Progenitor cell of endocrine pancreas (in vitro differentiated cells): ENCODE data around the gene DOCK1. TPM values are rescaled to one million over a fixed set of nuclear protein-coding genes. Genes with fewer than 3 reads are reported as not detected.

Experiments used
- DNase-seq: peaks from one replicate; pipeline ENCODE4 v3.0.0; 2021; ENCODE audit warnings: low spot score; ENCODE audit not compliant: unreplicated experiment
- H3K27ac Mint-ChIP-seq: 2 replicates; pipeline ENCODE4 v1.8.0; 2021; ENCODE audit warnings: mild to moderate bottlenecking, moderate library complexity, mixed read lengths
- H3K27me3 Mint-ChIP-seq: 2 replicates; pipeline ENCODE4 v1.8.0; 2021; ENCODE audit warnings: mixed read lengths
- H3K36me3 Mint-ChIP-seq: 2 replicates; pipeline ENCODE4 v1.8.0; 2022; ENCODE audit warnings: mixed read lengths; ENCODE audit not compliant: insufficient read depth
- H3K4me1 Mint-ChIP-seq: 2 replicates; pipeline ENCODE4 v1.8.0; 2021; ENCODE audit warnings: low read depth, mixed read lengths
- H3K4me3 Mint-ChIP-seq: 2 replicates; pipeline ENCODE4 v1.8.0; 2021; ENCODE audit warnings: low read depth, mild to moderate bottlenecking, moderate library complexity, mixed read lengths
- H3K9me3 Mint-ChIP-seq: 2 replicates; pipeline ENCODE4 v1.8.0; 2021; ENCODE audit warnings: low read depth, mixed read lengths
- total RNA-seq: library from RNA; stranded (reverse); gene quantifications from 2 replicates; pipeline ENCODE4 v1.2.1, GENCODE V29; 2021
- TF ChIP-seq, protein P1 (sequence below): fragments of 200-600 bp; sonication (generic); IDR thresholded peaks from one replicate; pipeline ENCODE4 v1.5.0; 2021; ENCODE audit warnings: antibody characterized with exemption, mild to moderate bottlenecking; ENCODE audit not compliant: unreplicated experiment

Gene DOCK1
- total RNA-seq, 1 donor from 2014 or later: 77.8 TPM

DNA sequence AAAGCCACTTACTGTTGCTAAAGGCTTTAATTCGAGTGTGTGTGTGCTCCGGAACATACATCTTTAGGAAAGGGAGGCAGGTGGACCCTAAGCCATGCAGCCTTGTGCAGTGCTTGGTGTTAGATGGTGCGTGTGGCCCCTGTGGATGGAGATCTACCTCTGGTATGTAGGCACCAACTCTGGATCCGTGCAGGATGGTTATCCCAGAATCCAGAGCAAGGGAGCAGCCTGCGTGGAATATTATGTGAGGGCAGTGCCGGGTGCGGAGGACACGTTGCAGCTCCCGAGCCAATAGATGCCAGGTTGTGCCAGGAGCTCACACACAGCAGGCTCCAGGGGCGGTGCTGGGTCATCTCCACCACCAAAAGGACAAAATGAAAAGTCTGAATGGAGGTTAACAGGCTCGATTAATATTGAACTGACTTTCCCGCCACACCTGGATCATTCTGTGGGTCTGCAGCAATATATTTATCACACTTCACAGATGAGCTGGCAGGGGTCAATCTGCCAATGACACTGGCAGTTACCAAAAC is 500.9 kb downstream of the DOCK1 start:
- no peaks in the 10 kb centered on the region for H3K9me3 Mint-ChIP-seq
- H3K27me3 Mint-ChIP-seq: no peaks in the 10 kb centered on the region
- peaks cover 19% of the 10 kb centered on the region for H3K36me3 Mint-ChIP-seq
- DNase-seq: no peak
- H3K4me3 Mint-ChIP-seq: no peak overlapping the region
- no peak overlapping the region for H3K27ac Mint-ChIP-seq
- TF ChIP-seq, protein P1, sequence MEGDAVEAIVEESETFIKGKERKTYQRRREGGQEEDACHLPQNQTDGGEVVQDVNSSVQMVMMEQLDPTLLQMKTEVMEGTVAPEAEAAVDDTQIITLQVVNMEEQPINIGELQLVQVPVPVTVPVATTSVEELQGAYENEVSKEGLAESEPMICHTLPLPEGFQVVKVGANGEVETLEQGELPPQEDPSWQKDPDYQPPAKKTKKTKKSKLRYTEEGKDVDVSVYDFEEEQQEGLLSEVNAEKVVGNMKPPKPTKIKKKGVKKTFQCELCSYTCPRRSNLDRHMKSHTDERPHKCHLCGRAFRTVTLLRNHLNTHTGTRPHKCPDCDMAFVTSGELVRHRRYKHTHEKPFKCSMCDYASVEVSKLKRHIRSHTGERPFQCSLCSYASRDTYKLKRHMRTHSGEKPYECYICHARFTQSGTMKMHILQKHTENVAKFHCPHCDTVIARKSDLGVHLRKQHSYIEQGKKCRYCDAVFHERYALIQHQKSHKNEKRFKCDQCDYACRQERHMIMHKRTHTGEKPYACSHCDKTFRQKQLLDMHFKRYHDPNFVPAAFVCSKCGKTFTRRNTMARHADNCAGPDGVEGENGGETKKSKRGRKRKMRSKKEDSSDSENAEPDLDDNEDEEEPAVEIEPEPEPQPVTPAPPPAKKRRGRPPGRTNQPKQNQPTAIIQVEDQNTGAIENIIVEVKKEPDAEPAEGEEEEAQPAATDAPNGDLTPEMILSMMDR: no peak
- H3K4me1 Mint-ChIP-seq: no peaks in the 10 kb centered on the region

DNA sequence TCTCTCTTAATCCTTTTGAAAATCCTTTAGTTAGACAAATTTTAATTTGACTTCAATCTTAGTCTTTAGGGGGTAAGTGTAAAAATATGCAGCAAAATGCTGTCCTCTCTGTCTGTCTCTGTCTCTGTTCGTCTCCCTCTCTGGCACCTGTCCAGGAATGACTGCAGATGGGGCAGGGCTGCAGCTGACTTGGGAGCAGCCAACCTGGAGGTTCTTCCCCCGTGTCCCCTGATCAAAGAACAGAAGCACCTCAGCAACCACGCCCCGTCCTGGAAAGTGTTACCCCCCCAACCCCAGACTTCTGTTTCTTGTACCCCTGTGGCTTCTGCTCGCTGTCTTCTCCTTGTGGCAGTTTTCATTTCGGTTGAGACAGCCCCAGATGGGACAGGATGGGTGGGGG is 502.3 kb downstream of the DOCK1 start:
- H3K4me3 Mint-ChIP-seq: no peak overlapping the region
- H3K27me3 Mint-ChIP-seq: no peaks in the 10 kb centered on the region
- no peaks in the 10 kb centered on the region for H3K9me3 Mint-ChIP-seq
- H3K4me1 Mint-ChIP-seq: no peaks in the 10 kb centered on the region
- TF ChIP-seq, protein P1: no peak
- no peak for DNase-seq
- peaks cover 19% of the 10 kb centered on the region for H3K36me3 Mint-ChIP-seq
- H3K27ac Mint-ChIP-seq: no peak overlapping the region

DNA sequence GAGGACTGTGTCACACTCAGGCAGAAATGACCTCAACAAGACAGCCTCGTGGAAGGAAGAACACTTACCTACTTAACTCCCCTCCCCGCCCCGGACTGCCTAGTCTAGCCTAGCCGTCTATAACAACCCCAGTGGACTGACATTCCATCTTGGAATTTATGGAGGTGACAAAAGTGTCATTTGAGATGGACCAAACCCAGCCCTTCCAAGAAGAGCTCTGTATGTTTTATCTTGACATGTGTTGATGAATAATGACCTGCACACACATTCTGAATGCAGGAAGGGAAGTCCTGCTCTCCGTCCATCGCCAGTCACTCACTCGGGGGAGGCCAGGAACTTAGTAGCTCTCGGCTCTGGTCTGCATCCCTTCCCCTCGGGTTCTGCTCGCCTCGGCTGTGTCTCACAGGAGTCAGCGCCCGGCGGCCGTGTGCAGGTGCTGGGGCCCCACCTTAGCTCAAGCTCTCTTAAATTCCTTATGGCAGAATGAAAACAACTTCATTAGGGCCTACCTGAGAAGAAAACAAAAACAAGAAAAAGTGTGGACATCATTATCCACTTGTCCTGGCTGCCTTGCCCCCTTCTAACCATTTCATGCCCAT is 503.0 kb downstream of the DOCK1 start:
- Mint-ChIP-seq H3K4me1 (no peaks in the 10 kb centered on the region), H3K27ac (no peak overlapping the region), H3K9me3 (no peaks in the 10 kb centered on the region), H3K27me3 (no peaks in the 10 kb centered on the region), H3K36me3 (peaks cover 19% of the 10 kb centered on the region), H3K4me3 (no peak overlapping the region)
- no peak for DNase-seq
- TF ChIP-seq, protein P1: no peak

DNA sequence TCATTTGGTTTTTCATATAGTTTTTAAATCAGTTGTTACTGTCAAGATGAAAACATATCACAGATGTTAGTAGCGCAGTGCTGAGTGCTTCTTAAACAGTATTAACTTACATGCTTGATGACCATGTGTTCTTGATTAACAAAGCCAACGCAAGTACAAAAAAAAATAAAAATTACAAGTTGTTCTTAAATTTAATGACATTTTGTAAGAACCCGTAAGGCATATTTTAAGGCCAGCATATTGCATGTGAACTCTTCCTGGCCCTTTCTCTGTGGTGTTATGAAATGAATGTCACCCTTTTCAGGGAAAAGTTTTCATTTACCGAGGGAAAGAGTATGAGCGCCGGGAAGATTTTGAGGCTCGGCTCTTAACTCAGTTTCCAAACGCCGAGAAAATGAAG is 503.5 kb downstream of the DOCK1 start:
- Mint-ChIP-seq H3K27me3 (no peaks in the 10 kb centered on the region), H3K4me1 (no peaks in the 10 kb centered on the region), H3K9me3 (no peaks in the 10 kb centered on the region), H3K27ac (no peak overlapping the region), H3K4me3 (no peak overlapping the region), H3K36me3 (peaks cover 18% of the 10 kb centered on the region)
- TF ChIP-seq, protein P1: no peak
- DNase-seq: no peak

DNA sequence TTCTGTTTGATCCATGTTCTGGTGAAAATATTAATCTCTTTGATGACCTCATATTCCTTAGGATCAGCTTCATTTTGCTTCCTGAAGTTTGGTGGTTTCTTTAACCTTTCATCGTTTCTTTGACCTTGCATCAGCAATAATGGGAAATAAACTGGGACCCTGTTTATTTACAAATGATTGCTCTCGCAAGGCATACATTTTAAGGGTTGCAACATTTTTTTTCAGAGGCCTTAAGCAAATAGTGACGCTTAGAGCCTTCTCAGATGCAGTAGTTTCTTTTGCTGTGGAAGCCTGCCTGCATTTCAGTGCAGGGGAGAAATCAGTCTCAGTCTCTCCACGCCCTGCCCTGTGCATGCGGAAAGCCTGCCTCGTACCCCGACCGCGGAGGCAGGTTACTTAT is 504.8 kb downstream of the DOCK1 start:
- H3K4me3 Mint-ChIP-seq: no peak overlapping the region
- no peaks in the 10 kb centered on the region for H3K4me1 Mint-ChIP-seq
- no peak for DNase-seq
- TF ChIP-seq, protein P1: no peak
- no peaks in the 10 kb centered on the region for H3K9me3 Mint-ChIP-seq
- no peaks in the 10 kb centered on the region for H3K27me3 Mint-ChIP-seq
- peaks cover 13% of the 10 kb centered on the region for H3K36me3 Mint-ChIP-seq
- no peak overlapping the region for H3K27ac Mint-ChIP-seq
